Left ventricle myocardium inferior (tissue), 1 donor: ENCODE measurements around the gene OR52B2. TPM values are rescaled to one million over a fixed set of nuclear protein-coding genes. Genes with fewer than 3 reads are reported as not detected.

ENCODE experiments used
- DNase-seq: peaks from one replicate; pipeline ENCODE4 v3.0.0-alpha.2; 2020
- H3K27ac ChIP-seq: fragments of 200-600 bp; replicated peaks from 2 replicates; pipeline ENCODE4 v1.8.0; 2021
- H3K27me3 ChIP-seq: fragments of 200-600 bp; 2 replicates; pipeline ENCODE4 v1.8.0; 2021; ENCODE audit warnings: low read depth
- H3K36me3 ChIP-seq: fragments of 200-600 bp; 2 replicates; pipeline ENCODE4 v1.8.0; 2021
- H3K4me1 ChIP-seq: fragments of 200-600 bp; 2 replicates; pipeline ENCODE4 v1.8.0; 2021
- H3K4me3 ChIP-seq: fragments of 200-600 bp; 2 replicates; pipeline ENCODE4 v1.8.0; 2021; ENCODE audit warnings: mild to moderate bottlenecking, moderate library complexity
- H3K9me3 ChIP-seq: fragments of 200-600 bp; replicated peaks from 2 replicates; pipeline ENCODE4 v1.8.0; 2021
- intact Hi-C: fragments of 100-400 bp; cut with micrococcal nuclease; formaldehyde crosslinking; loops from one replicate; pipeline ENCODE4 v1.11.0; 2022
- total RNA-seq: library from RNA; stranded (reverse); fragmentation: NEBNext Ultra II Directional; extraction: Animal tissue kit (Norgen Biotek cat#: 25700); gene quantifications from one replicate; pipeline ENCODE4 v1.2.1, GENCODE V29; 2021
- TF ChIP-seq, protein P1 (sequence below): fragments of 200-600 bp; IDR thresholded peaks from 2 replicates; pipeline ENCODE4 v1.8.0; 2021; ENCODE audit warnings: antibody characterized with exemption, mild to moderate bottlenecking, borderline replicate concordance
- donor health status: DM: no; HTN: yes; CAD: no; lungs with severe emphysema.

OR52B2 gene
- total RNA-seq, 1 donor from 2014 or later, result not detected

DNA sequence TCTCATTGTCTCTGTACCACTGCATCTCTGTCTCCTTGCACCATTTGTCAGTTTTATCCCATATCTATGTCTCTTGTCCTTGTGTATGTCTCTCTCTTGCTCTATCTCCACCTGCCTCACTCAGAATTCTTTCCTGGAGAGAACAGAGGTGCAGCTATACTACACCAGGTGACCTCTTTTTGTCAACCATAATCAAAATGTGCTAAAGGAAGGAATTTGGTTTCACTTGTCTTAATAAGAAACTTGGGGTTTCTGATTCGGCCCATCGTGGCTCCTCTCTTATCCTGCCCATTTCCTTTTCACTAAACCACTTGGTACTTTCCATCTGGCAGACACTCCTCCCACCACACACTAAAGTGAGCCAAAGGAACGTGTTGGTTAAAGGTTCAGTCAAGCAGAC, 33.2 kb upstream of the OR52B2 start:
- intact Hi-C loops, result no loop called here
- Histone ChIP-seq H3K36me3 (peaks cover 28% of the 10 kb centered on the region), H3K27me3 (no peaks in the 10 kb centered on the region), H3K27ac (no peak overlapping the region), H3K4me1 (peaks cover 7% of the 10 kb centered on the region), H3K4me3 (no peak overlapping the region), H3K9me3 (no peaks in the 10 kb centered on the region)
- DNase-seq, result no peak
- TF ChIP-seq, protein P1, sequence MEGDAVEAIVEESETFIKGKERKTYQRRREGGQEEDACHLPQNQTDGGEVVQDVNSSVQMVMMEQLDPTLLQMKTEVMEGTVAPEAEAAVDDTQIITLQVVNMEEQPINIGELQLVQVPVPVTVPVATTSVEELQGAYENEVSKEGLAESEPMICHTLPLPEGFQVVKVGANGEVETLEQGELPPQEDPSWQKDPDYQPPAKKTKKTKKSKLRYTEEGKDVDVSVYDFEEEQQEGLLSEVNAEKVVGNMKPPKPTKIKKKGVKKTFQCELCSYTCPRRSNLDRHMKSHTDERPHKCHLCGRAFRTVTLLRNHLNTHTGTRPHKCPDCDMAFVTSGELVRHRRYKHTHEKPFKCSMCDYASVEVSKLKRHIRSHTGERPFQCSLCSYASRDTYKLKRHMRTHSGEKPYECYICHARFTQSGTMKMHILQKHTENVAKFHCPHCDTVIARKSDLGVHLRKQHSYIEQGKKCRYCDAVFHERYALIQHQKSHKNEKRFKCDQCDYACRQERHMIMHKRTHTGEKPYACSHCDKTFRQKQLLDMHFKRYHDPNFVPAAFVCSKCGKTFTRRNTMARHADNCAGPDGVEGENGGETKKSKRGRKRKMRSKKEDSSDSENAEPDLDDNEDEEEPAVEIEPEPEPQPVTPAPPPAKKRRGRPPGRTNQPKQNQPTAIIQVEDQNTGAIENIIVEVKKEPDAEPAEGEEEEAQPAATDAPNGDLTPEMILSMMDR, result no peak

DNA sequence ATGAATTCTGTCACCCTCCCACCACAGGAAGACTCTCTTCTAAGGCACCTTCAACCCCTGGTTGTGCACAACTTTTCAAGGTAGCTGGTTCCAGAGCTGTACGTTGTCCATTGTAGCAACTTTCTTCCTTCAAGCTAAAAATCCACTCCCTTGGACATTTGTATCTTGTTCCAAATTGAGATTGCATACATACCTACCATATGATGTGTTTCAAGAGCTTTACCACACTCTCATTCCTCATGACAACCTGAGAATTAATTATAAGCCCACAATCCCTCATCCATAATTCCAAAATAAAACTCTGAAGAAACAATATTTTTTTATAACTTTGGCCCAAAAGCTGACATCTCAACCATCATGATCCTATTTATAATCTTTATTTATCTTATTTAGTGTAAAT, 31.9 kb upstream of the OR52B2 start:
- Histone ChIP-seq H3K4me1 (peaks cover 3% of the 10 kb centered on the region), H3K27me3 (no peaks in the 10 kb centered on the region), H3K27ac (no peak overlapping the region), H3K9me3 (no peaks in the 10 kb centered on the region), H3K36me3 (peaks cover 24% of the 10 kb centered on the region), H3K4me3 (no peak overlapping the region)
- DNase-seq, result no peak
- TF ChIP-seq, protein P1, result no peak
- intact Hi-C loops, result no loop called here

DNA sequence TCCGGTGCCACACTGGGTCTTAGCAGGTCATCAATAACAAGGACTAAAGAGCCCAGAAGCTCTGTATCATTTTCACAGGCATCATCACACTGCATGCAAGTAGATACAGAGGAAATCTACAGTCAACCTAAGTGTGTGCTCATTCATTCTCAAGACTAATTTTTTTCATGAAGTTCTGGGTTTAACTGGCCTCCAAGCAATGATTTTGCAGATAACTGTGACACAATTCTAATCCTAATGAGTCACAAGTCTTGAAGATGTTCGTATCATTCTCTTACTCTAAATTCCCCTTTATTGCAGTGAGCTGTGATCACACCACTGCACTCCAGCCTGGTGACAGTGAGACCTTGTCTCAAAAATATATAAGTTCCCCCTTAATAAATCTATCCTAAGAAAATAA, 31.4 kb upstream of the OR52B2 start:
- Histone ChIP-seq H3K9me3 (no peaks in the 10 kb centered on the region), H3K36me3 (peaks cover 23% of the 10 kb centered on the region), H3K27me3 (no peaks in the 10 kb centered on the region), H3K27ac (no peak overlapping the region), H3K4me3 (no peak overlapping the region), H3K4me1 (no peaks in the 10 kb centered on the region)
- intact Hi-C loops, result no loop called here
- no peak for DNase-seq
- TF ChIP-seq, protein P1, result no peak

DNA sequence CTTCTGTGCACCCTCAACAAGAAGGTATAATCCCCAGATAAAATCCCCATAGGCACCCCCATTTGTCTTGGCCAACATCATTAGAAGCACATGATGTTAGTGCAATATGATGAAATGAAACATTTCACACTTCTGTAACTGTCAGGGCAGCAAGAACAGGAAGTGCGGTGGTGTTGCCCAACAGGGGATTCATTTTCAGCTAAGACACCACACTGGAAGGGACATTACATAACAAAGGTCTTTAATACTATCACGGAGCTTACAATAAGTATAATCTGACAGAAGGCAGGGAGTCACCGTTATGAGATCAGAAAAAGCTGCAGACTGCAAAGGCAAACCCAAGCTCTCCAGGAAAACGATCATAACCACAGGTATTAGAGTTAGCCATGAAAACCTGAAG, 30.8 kb upstream of the OR52B2 start:
- intact Hi-C loops, result no loop called here
- H3K4me3 ChIP-seq, result no peak overlapping the region
- DNase-seq, result peak; percentile 47
- no peak overlapping the region for H3K27ac ChIP-seq
- TF ChIP-seq, protein P1, result no peak
- no peaks in the 10 kb centered on the region for H3K9me3 ChIP-seq
- no peaks in the 10 kb centered on the region for H3K4me1 ChIP-seq
- H3K27me3 ChIP-seq, result no peaks in the 10 kb centered on the region
- peaks cover 18% of the 10 kb centered on the region for H3K36me3 ChIP-seq

DNA sequence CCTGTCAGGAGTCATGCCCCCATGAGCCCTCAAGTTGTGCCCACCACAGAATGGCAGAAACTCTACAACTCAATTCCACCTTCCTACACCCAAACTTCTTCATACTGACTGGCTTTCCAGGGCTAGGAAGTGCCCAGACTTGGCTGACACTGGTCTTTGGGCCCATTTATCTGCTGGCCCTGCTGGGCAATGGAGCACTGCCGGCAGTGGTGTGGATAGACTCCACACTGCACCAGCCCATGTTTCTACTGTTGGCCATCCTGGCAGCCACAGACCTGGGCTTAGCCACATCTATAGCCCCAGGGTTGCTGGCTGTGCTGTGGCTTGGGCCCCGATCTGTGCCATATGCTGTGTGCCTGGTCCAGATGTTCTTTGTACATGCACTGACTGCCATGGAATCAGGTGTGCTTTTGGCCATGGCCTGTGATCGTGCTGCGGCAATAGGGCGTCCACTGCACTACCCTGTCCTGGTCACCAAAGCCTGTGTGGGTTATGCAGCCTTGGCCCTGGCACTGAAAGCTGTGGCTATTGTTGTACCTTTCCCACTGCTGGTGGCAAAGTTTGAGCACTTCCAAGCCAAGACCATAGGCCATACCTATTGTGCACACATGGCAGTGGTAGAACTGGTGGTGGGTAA, 29.2 kb upstream of the OR52B2 start, which contains the start of gene OR52W1:
OR52W1 (plus strand) TSS at position 51 of the 637 bp plus-strand sequence; CDS start at position 51, 0 bp downstream.
- Histone ChIP-seq H3K9me3 (no peaks in the 10 kb centered on the region), H3K27ac (no peak within 1 kb of the TSS), H3K4me3 (no peak within 1 kb of the TSS), H3K27me3 (no peaks in the 10 kb centered on the region), H3K4me1 (no peaks in the 10 kb centered on the region), H3K36me3 (peaks cover 4% of the 10 kb centered on the region)
- TF ChIP-seq, protein P1, result no peak
- DNase-seq, result no peak
- intact Hi-C loops, result no loop called here
